ENCODE results near the gene EN1. TPM values are rescaled to one million over a fixed set of nuclear protein-coding genes. Genes with fewer than 3 reads are reported as not detected.
A peak's percentile ranks its signal among the peaks of the same experiment; 100 is the strongest.

EN1 gene
- total and polyA plus RNA-seq, 8 donors = not detected

DNA sequence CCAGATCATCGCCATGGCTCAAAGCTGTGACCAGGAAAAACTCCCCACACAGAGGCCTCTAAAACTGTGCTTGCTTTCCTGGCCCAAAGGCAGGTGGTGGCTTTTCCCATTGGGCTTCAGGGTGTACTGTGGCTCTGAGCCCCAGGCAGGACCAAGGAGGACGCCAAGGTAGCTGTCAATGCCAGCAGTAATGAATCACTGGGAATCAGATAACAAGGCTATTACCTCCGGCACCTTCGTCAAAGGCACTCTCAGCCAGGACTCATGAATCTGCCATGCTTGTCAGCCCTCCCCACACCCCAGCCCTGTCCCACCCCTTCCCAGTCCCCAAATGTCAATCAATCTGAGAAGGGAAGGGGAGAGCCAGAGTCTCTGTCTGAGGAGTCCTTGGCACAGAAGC is 27.9 kb upstream of the EN1 start:
- DNase-seq (no peak), ATAC-seq (no peak), FAIRE-seq (no peak)
- intact Hi-C loops (cut with DNase I) = no loop called here
- Histone ChIP-seq H3K27me3 (peaks cover 0 to 7% (median 0%) of the 10 kb centered on the region in 4 donors), H3K4me3 (no peak overlapping the region), H3K4me1 (no peaks in the 10 kb centered on the region), H3K27ac (no peak overlapping the region), H3K9me3 (no peaks in the 10 kb centered on the region), H3K36me3 (no peaks in the 10 kb centered on the region)
- TF ChIP-seq, protein P1, sequence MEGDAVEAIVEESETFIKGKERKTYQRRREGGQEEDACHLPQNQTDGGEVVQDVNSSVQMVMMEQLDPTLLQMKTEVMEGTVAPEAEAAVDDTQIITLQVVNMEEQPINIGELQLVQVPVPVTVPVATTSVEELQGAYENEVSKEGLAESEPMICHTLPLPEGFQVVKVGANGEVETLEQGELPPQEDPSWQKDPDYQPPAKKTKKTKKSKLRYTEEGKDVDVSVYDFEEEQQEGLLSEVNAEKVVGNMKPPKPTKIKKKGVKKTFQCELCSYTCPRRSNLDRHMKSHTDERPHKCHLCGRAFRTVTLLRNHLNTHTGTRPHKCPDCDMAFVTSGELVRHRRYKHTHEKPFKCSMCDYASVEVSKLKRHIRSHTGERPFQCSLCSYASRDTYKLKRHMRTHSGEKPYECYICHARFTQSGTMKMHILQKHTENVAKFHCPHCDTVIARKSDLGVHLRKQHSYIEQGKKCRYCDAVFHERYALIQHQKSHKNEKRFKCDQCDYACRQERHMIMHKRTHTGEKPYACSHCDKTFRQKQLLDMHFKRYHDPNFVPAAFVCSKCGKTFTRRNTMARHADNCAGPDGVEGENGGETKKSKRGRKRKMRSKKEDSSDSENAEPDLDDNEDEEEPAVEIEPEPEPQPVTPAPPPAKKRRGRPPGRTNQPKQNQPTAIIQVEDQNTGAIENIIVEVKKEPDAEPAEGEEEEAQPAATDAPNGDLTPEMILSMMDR (IDR thresholded peaks at IDR 0.05) = no peak
- WGBS, 2 donors = 25 to 28% methylated on average over 4 of the region's 4 CpGs

- Histone ChIP-seq H3K27me3 (peaks cover 0 to 7% (median 0%) of the 10 kb centered on the region in 4 donors), H3K9me3 (no peaks in the 10 kb centered on the region), H3K36me3 (no peaks in the 10 kb centered on the region), H3K4me1 (no peaks in the 10 kb centered on the region), H3K4me3 (no peak overlapping the region), H3K27ac (no peak overlapping the region)
- intact Hi-C loops (cut with DNase I) = no loop called here
- 60 to 71% methylated on average over 3 of the region's 3 CpGs for WGBS, 2 donors
- DNase-seq = no peak
- FAIRE-seq = no peak
- no peak for ATAC-seq
- TF ChIP-seq, protein P1 (IDR thresholded peaks at IDR 0.05) = no peak
These were observed 26.9 kb upstream of the EN1 start for GRCh38 chr2:118874324-118874723.

DNA sequence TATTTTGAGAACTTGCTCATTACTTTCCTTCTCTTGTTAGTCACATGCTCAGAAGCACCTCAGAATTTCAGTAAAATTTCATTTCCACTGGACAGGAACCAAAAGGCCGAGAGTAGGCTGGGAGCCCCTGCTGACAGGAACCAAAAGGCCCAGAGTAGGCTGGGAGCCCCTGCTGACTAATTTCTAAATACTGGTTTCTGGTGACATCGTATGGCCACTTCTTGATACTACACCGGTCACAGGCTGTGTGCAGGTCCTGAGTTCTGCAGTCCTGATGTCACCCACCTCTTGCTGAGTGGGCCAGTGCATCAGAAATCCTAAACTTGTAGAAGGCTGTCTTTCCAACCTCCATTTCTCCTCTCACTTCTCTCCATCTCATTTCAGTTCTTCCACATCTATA is 17.7 kb upstream of the EN1 start:
- FAIRE-seq (no peak), ATAC-seq (peak; percentile 60 to 96 (median 94)), DNase-seq (peak in 1 of 6 donors; percentile 47)
- H3K27ac ChIP-seq = no peak overlapping the region
- no peaks in the 10 kb centered on the region for H3K4me1 ChIP-seq
- no peaks in the 10 kb centered on the region for H3K9me3 ChIP-seq
- intact Hi-C loops (cut with DNase I) = no loop called here
- TF ChIP-seq, protein P1 (IDR thresholded peaks at IDR 0.05) = peak in 3 of 4 donors; percentile 37 to 50 (median 48)
- H3K27me3 ChIP-seq = peaks cover 0 to 7% (median 0%) of the 10 kb centered on the region in 4 donors
- 6 to 10% methylated on average over 3 of the region's 3 CpGs for WGBS, 2 donors
- no peaks in the 10 kb centered on the region for H3K36me3 ChIP-seq
- no peak overlapping the region for H3K4me3 ChIP-seq

GRCh38 chr2:118864207-118864606 is 16.8 kb upstream of the EN1 start:
- H3K36me3 ChIP-seq = no peaks in the 10 kb centered on the region
- H3K4me1 ChIP-seq = no peaks in the 10 kb centered on the region
- H3K4me3 ChIP-seq = no peak overlapping the region
- TF ChIP-seq, protein P1 (IDR thresholded peaks at IDR 0.05) = no peak
- 81 to 88% methylated on average over 13 of the region's 13 CpGs for WGBS, 2 donors
- no peak for FAIRE-seq
- ATAC-seq = no peak
- intact Hi-C loops (cut with DNase I) = loop anchor here in 1 of 3 donors (5.0 kb wide), 1 partner anchor 827 kb away; no protein-coding TSS in a partner anchor
- H3K27ac ChIP-seq = no peak overlapping the region
- H3K9me3 ChIP-seq = no peaks in the 10 kb centered on the region
- peaks cover 0 to 10% (median 0%) of the 10 kb centered on the region in 4 donors for H3K27me3 ChIP-seq
- DNase-seq = peak in 1 of 6 donors; percentile 28

GRCh38 chr2:118861731-118862130 is 14.3 kb upstream of the EN1 start:
- TF ChIP-seq, protein P1 (IDR thresholded peaks at IDR 0.05) = no peak
- Histone ChIP-seq H3K4me1 (no peaks in the 10 kb centered on the region), H3K9me3 (no peaks in the 10 kb centered on the region), H3K27ac (no peak overlapping the region), H3K27me3 (peaks cover 0 to 33% (median 4%) of the 10 kb centered on the region in 4 donors), H3K36me3 (no peaks in the 10 kb centered on the region), H3K4me3 (no peak overlapping the region)
- WGBS, 2 donors = 45 to 48% methylated on average over 1 of the region's 1 CpG
- DNase-seq = no peak
- no peak for FAIRE-seq
- intact Hi-C loops (cut with DNase I) = loop anchor here in 1 of 3 donors (5.0 kb wide), 1 partner anchor 824 kb away; no protein-coding TSS in a partner anchor
- no peak for ATAC-seq
